Spinal cord (tissue), 10 donors: Measurements from ENCODE around the gene PSAP. TPM values are rescaled to one million over a fixed set of nuclear protein-coding genes. Genes with fewer than 3 reads are reported as not detected.

ENCODE experiments used
- DNase-seq, 6 donors: peaks; one replicate each; pipeline versions ENCODE4 v3.0.0 to v3.0.0-alpha.2; 2013 to 2015; ENCODE audit warnings: low spot score in 6 of 6, low read depth in 4 of 6
- H3K27ac ChIP-seq: one replicate; pipeline ENCODE4 v1.5.1; 2013; ENCODE audit warnings: low read depth, low read length, control low read depth
- H3K27me3 ChIP-seq: one replicate; pipeline ENCODE4 v1.6.1; 2013; ENCODE audit warnings: low read length; ENCODE audit not compliant: control insufficient read depth, insufficient read depth
- H3K36me3 ChIP-seq: one replicate; pipeline ENCODE4 v1.6.1; 2013; ENCODE audit warnings: low read length; ENCODE audit not compliant: control insufficient read depth, insufficient read depth
- H3K4me1 ChIP-seq: one replicate; pipeline ENCODE4 v1.6.1; 2013; ENCODE audit warnings: low read length; ENCODE audit not compliant: control insufficient read depth, insufficient read depth
- H3K4me3 ChIP-seq: one replicate; pipeline ENCODE4 v1.5.1; 2013; ENCODE audit warnings: low read depth, low read length, control low read depth
- H3K9me3 ChIP-seq: one replicate; pipeline ENCODE4 v1.6.1; 2013; ENCODE audit warnings: low read length; ENCODE audit not compliant: control insufficient read depth, insufficient read depth
- WGBS: methylation state at CpG from one replicate; pipeline ENCODE4 v1.1.5; 2013; ENCODE audit warnings: missing lambda C conversion rate; ENCODE audit not compliant: insufficient coverage; 5-methylcytosine and 5-hydroxymethylcytosine counted together
- polyA plus RNA-seq, 2 donors: library from polyadenylated mRNA; unstranded; fragments of 120-200 nt; gene quantifications; one replicate each; pipeline ENCODE4 v1.2.1, GENCODE V29; 2013; ENCODE audit not compliant: insufficient read length in 2 of 2
- total RNA-seq, 2 donors: library from RNA; depleted of rRNA in 1 of 2; stranded (reverse); fragments of 120-200 nt in 1 of 2; fragments of >200 nt in 1 of 2; gene quantifications; one replicate each; pipeline versions ENCODE4 v1.2.3 to v1.2.4, GENCODE V29; 2013 to 2014
- donor health status: healthy.

Gene PSAP
- total and polyA plus RNA-seq, 4 donors, result 882 to 1,358 (median 1,236) TPM

GRCh38 chr10:71838264-71839211 is 12.5 kb downstream of the PSAP start:
- Histone ChIP-seq H3K9me3 (no peaks in the 10 kb centered on the region), H3K27me3 (no peaks in the 10 kb centered on the region), H3K27ac (peak overlapping the region; percentile 83), H3K36me3 (peaks cover 18% of the 10 kb centered on the region), H3K4me1 (peaks cover 82% of the 10 kb centered on the region), H3K4me3 (no peak overlapping the region)
- 47% methylated on average over 4 of the region's 14 CpGs for WGBS
- DNase-seq, result no peak

- H3K27ac ChIP-seq, result peak overlapping the region; percentile 83
- no peaks in the 10 kb centered on the region for H3K9me3 ChIP-seq
- peaks cover 84% of the 10 kb centered on the region for H3K4me1 ChIP-seq
- H3K4me3 ChIP-seq, result no peak overlapping the region
- peaks cover 25% of the 10 kb centered on the region for H3K36me3 ChIP-seq
- peak in 1 of 6 donors; percentile 70 for DNase-seq
- H3K27me3 ChIP-seq, result no peaks in the 10 kb centered on the region
- WGBS, result 51% methylated on average over 14 of the region's 17 CpGs
These were observed 13.8 kb downstream of the PSAP start for GRCh38 chr10:71837098-71837827.

DNA sequence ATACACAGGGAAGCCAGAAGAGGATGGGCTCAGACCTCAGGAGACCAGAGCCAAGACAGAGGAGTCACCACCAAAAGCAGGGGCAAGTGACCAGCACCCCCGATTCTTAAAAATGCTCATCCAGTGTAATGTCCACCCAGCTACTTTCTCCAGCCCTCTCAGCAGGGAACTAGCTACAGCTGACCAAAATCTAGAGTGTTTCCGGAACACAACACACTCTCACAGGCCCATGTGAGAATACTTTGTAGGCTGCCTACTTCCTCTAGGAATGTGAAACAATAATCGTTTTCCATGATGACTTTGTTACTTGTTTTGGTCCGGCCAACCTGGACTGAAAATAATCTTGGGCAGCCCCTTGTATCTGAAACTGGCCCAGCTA is 14.5 kb downstream of the PSAP start:
- Histone ChIP-seq H3K27ac (peak overlapping the region; percentile 83), H3K4me3 (no peak overlapping the region), H3K9me3 (no peaks in the 10 kb centered on the region), H3K4me1 (peaks cover 83% of the 10 kb centered on the region), H3K27me3 (no peaks in the 10 kb centered on the region), H3K36me3 (peaks cover 32% of the 10 kb centered on the region)
- no peak for DNase-seq
- 55% methylated on average over 4 of the region's 4 CpGs for WGBS

GRCh38 chr10:71835671-71836595 is 15.1 kb downstream of the PSAP start:
- H3K36me3 ChIP-seq, result peaks cover 38% of the 10 kb centered on the region
- DNase-seq, result peak; percentile 82 to 96 (median 90)
- no peaks in the 10 kb centered on the region for H3K27me3 ChIP-seq
- WGBS, result 15% methylated on average over 4 of the region's 11 CpGs
- H3K27ac ChIP-seq, result peak overlapping the region; percentile 83
- H3K4me1 ChIP-seq, result peaks cover 77% of the 10 kb centered on the region
- H3K4me3 ChIP-seq, result no peak overlapping the region
- H3K9me3 ChIP-seq, result no peaks in the 10 kb centered on the region

GRCh38 chr10:71834343-71834674 is 16.7 kb downstream of the PSAP start:
- H3K36me3 ChIP-seq, result peaks cover 54% of the 10 kb centered on the region
- H3K9me3 ChIP-seq, result no peaks in the 10 kb centered on the region
- no peaks in the 10 kb centered on the region for H3K27me3 ChIP-seq
- peaks cover 65% of the 10 kb centered on the region for H3K4me1 ChIP-seq
- H3K4me3 ChIP-seq, result no peak overlapping the region
- WGBS, result 62% methylated on average over 14 of the region's 14 CpGs
- peak overlapping the region; percentile 16 for H3K27ac ChIP-seq
- DNase-seq, result no peak

DNA sequence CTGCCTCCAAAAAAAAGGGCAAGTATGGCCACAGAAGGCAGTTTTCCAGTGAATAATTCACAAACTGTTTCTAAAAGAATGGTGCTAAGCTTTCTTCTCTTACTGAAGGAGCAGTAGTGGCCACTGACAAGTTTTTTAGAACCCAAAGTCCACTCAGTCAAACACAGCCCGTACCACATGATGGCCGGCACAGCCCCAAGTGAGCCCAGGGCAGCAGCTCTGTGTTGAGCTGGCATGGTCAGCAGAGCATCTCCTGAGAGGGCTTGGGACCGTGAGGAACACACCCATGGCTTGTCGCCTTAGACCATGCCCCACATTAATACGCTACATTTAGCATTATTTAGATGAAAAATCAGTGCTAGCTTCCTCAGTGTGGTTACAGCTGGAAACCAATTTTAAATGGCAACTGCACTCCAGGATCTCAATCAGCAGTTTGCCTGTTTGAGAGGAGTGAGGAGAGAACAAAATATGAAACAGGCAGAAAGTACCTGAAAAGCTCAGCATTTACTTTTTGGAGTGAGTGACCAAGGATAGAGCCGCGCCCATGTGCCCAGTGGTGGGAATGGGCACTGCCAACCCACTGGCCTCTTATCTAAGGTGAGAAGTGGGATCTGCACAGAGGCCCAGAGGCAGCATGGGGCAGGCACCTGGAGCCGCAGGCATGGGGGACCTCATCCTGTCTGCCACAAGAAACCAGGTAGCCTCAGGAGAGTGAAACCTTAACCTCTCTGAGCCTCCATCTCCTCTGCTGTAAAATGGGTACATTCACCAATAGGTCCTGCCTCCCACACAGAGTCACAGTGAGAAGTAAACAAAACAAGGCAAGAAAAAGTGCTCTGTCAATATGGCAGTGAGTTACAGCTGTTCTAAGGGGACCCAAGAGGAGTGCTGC is 17.4 kb downstream of the PSAP start:
- peaks cover 59% of the 10 kb centered on the region for H3K4me1 ChIP-seq
- H3K4me3 ChIP-seq, result no peak overlapping the region
- WGBS, result 92% methylated on average over 4 of the region's 8 CpGs
- H3K9me3 ChIP-seq, result no peaks in the 10 kb centered on the region
- no peaks in the 10 kb centered on the region for H3K27me3 ChIP-seq
- H3K27ac ChIP-seq, result no peak overlapping the region
- H3K36me3 ChIP-seq, result peaks cover 59% of the 10 kb centered on the region
- no peak for DNase-seq

DNA sequence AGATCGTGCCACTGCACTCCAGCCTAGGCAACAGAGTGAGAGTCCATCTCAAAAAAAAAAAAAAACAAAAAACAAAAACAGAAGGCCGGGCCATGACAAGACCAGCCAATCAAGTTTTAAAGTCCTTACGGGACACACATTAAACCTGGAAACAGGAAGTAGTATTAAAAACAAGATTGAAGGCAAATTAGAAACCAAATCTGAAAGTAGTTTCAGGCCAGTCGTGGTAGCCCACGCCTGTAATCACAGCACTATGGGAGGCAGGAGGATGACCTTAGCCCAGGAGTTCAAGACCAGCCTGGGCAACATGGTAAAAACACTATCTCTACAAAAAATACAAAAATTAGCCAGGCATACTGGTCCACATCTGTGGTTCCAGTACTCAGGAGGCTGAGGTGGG is 18.1 kb downstream of the PSAP start:
- DNase-seq, result no peak
- Histone ChIP-seq H3K4me3 (no peak overlapping the region), H3K27ac (no peak overlapping the region), H3K36me3 (peaks cover 60% of the 10 kb centered on the region), H3K9me3 (no peaks in the 10 kb centered on the region), H3K4me1 (peaks cover 52% of the 10 kb centered on the region), H3K27me3 (no peaks in the 10 kb centered on the region)
- 80% methylated on average over 2 of the region's 5 CpGs for WGBS

DNA sequence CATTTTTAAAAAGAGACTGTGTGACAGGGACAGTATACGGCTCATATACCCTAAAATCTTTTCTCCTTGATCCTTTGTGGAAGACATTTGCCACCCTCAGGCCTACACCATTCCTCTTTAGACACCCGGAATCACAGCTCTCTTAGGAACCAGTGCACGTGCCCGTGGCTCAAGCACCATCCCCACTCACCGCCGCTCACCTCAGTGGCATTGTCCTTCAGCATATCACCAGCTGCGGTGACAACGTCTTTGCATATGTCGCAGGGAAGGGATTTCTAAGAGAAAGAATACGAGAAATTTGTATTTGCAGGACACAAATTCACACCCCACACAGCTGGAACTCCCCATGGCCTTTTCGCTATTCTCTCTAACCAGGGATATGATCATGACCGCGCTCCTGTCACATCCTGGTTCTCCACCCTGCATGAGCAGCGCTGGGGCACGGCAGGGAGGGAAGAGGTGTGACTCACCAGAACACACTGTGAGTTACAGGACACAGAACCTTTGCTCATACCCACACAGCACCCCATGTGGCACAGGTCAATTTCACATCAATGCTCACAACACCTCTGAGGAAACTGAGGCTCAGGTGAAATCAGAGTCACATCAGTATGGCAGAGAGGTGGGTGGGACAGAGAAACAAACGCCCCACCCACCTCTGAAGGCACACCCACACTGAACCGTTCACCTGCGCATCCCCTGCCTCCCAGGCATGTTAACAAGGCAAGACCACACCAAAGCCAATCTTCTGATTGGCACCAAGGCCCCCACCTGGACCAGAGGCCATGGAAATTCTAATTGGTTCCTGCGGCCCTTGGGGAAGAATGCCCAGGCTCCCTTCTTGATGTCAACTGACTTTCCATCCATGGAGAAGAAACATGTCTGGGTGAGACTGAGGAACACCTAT is 19.2 kb downstream of the PSAP start:
- Histone ChIP-seq H3K9me3 (no peaks in the 10 kb centered on the region), H3K27me3 (no peaks in the 10 kb centered on the region), H3K4me1 (peaks cover 41% of the 10 kb centered on the region), H3K36me3 (peaks cover 67% of the 10 kb centered on the region), H3K4me3 (no peak overlapping the region), H3K27ac (no peak overlapping the region)
- DNase-seq, result no peak
- WGBS, result 98% methylated on average over 16 of the region's 19 CpGs
